GM12878 (cell line): ENCODE data around the gene CA10.

Experiments
- EP300 ChIP-seq, 2 experiments: fragments of 150-350 bp in 1 of 2; IDR thresholded peaks; 2 replicates each; pipeline ENCODE4 v1.6.1; 2011 to 2012; ENCODE audit warnings: low read depth in 2 of 2, low read length in 2 of 2, borderline replicate concordance in 1 of 2, improper control_type of control experiment in 1 of 2, inconsistent platforms in 1 of 2; ENCODE audit not compliant: control insufficient read depth in 1 of 2
- NR2C2 ChIP-seq: IDR thresholded peaks from 2 replicates; pipeline ENCODE4 v1.6.1; 2011; ENCODE audit warnings: borderline replicate concordance, low read depth; ENCODE audit not compliant: control insufficient read depth, insufficient read length
- POLR2A ChIP-seq: IDR thresholded peaks from 2 replicates; pipeline ENCODE4 v1.6.1; 2011; ENCODE audit warnings: low read depth, mild to moderate bottlenecking, low read length
- YY1 ChIP-seq: IDR thresholded peaks from 2 replicates; pipeline ENCODE4 v1.6.1; 2011; ENCODE audit warnings: low read depth, mild to moderate bottlenecking, low read length
- TF ChIP-seq, protein P1 (sequence below): IDR thresholded peaks from 2 replicates; pipeline ENCODE4 v1.6.1; 2011; ENCODE audit warnings: low read depth, low read length, improper control_type of control experiment, borderline replicate concordance
- TF ChIP-seq, protein P2 (sequence below), 3 experiments: IDR thresholded peaks in 2 of 3; conservative IDR thresholded peaks in 1 of 3; 2 replicates each; pipeline ENCODE4 v1.5.1; 2011; ENCODE audit warnings: low read depth in 3 of 3, low read length in 3 of 3, mild to moderate bottlenecking in 3 of 3, control low read depth in 2 of 3, moderate library complexity in 2 of 3, inconsistent platforms in 1 of 3, mixed read lengths in 1 of 3; ENCODE audit not compliant: control insufficient read depth in 2 of 3, insufficient read depth in 1 of 3; ENCODE audit errors: extremely low read depth in 1 of 3
- TF ChIP-seq, protein P3 (sequence below): fragments of 450-650 bp; IDR thresholded peaks from 2 replicates; pipeline ENCODE4 v1.6.1; 2018; ENCODE audit warnings: mild to moderate bottlenecking, low read depth, moderate library complexity; ENCODE audit not compliant: partially characterized antibody

DNA sequence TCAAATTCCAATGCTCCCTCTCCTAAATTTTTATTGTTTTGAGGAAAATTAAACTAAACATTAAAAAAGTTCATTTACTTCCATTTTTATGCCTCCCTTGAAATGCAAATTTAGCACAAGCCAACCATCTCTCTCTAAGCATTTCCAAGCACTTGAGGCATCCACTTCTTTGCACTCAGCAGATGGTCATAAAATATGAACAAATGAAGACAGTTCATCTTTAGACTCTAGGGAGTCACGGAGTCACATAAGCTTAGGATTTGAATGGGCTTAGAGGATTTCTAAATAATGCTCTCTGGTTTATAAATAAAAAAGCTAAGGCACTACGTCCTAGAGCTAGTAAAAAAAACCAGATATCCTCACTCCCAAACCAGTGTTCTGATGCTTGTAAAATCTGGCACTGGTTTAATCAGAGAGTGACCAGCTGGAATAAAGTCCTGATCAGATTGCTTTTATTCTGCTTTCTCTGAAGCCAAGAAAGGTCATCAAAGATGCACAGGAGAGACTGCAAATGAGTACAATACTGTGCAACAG is 204.2 kb downstream of the CA10 start:
- TF ChIP-seq, protein P1, sequence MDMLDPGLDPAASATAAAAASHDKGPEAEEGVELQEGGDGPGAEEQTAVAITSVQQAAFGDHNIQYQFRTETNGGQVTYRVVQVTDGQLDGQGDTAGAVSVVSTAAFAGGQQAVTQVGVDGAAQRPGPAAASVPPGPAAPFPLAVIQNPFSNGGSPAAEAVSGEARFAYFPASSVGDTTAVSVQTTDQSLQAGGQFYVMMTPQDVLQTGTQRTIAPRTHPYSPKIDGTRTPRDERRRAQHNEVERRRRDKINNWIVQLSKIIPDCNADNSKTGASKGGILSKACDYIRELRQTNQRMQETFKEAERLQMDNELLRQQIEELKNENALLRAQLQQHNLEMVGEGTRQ: no peak
- TF ChIP-seq, protein P2, sequence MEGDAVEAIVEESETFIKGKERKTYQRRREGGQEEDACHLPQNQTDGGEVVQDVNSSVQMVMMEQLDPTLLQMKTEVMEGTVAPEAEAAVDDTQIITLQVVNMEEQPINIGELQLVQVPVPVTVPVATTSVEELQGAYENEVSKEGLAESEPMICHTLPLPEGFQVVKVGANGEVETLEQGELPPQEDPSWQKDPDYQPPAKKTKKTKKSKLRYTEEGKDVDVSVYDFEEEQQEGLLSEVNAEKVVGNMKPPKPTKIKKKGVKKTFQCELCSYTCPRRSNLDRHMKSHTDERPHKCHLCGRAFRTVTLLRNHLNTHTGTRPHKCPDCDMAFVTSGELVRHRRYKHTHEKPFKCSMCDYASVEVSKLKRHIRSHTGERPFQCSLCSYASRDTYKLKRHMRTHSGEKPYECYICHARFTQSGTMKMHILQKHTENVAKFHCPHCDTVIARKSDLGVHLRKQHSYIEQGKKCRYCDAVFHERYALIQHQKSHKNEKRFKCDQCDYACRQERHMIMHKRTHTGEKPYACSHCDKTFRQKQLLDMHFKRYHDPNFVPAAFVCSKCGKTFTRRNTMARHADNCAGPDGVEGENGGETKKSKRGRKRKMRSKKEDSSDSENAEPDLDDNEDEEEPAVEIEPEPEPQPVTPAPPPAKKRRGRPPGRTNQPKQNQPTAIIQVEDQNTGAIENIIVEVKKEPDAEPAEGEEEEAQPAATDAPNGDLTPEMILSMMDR (IDR thresholded peaks at IDR 0.05 in 2 of 3, conservative IDR thresholded peaks at IDR 0.05 in 1 of 3; ENCODE audit: control insufficient read depth in 2 of 3, extremely low read depth in 1 of 3, insufficient read depth in 1 of 3, low read depth in 3 of 3, low read length in 3 of 3): no peak
- TF ChIP-seq, protein P3, sequence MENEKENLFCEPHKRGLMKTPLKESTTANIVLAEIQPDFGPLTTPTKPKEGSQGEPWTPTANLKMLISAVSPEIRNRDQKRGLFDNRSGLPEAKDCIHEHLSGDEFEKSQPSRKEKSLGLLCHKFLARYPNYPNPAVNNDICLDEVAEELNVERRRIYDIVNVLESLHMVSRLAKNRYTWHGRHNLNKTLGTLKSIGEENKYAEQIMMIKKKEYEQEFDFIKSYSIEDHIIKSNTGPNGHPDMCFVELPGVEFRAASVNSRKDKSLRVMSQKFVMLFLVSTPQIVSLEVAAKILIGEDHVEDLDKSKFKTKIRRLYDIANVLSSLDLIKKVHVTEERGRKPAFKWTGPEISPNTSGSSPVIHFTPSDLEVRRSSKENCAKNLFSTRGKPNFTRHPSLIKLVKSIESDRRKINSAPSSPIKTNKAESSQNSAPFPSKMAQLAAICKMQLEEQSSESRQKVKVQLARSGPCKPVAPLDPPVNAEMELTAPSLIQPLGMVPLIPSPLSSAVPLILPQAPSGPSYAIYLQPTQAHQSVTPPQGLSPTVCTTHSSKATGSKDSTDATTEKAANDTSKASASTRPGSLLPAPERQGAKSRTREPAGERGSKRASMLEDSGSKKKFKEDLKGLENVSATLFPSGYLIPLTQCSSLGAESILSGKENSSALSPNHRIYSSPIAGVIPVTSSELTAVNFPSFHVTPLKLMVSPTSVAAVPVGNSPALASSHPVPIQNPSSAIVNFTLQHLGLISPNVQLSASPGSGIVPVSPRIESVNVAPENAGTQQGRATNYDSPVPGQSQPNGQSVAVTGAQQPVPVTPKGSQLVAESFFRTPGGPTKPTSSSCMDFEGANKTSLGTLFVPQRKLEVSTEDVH: no peak
- no peak for TF ChIP-seq EP300 (IDR thresholded peaks at IDR 0.05; ENCODE audit: borderline replicate concordance in 1 of 2, control insufficient read depth in 1 of 2, low read depth in 2 of 2, low read length in 2 of 2)
- TF ChIP-seq POLR2A: no peak
- no peak for TF ChIP-seq YY1
- no peak for TF ChIP-seq NR2C2
